GOT3 (cell line): ENCODE measurements around the gene EHF.

Experiments
- DNase-seq: peaks from one replicate; lab custom pipeline; 2025; ENCODE audit warnings: mixed read lengths; lab: John Stamatoyannopoulos, UW

EHF gene

DNA sequence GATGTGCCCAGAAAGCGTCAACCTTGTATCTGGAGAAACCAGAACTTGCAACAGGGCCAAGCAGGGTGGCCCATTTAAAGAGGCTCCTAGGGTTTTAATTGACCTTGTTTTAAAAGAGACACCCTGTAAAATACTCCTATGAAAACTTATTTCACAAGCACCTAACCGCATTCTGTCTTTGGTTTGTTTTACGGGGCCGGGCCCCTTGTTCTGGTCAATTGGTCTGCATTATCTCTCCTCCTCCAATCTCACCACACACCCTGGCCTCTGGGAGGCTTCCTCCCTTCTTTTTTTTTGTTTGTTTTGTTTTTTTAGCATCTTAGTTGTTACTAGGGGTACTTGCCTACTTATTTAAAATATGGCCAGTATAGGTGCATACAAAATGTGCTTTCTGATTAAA, 4.7 kb downstream of the EHF start:
- DNase-seq: no peak

DNA sequence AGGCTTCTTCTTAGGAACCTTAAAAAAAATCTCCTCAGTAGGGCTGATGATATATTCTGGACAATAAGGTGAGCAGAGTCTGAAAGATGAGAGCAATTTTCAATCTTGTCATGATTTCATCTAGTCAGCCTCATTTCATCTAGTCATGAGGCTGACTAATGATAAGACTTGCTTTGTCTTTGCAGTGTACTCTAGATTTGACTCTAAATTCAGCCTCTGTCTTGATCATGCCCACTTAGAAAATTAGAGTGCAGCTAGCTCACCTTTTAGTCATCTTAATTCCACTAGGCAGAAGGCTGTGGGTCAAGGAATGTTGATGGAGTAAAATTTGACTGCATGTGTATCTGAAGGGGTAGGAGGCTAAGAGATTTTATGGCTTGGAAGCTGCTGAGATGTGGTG, 5.5 kb downstream of the EHF start:
- DNase-seq: no peak

DNA sequence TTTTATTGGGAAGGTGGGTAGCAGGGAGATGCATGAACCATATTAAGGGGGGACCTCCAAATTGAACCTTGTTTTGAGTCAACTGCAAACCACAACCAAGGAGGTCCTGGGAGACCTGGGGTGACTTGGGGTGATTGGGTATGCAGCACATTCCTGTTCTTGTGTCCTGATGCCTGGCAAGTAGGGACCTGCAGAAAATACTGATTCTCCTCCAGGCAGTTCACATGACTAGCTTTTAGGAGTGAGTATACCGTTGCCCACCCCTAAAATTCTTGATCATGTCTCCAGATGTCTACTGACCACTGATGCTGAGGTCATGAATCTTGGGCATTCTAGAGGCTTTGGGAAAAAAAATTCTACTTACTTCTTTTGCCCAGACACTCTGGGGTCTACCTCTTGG, 6.3 kb downstream of the EHF start:
- DNase-seq: no peak

DNA sequence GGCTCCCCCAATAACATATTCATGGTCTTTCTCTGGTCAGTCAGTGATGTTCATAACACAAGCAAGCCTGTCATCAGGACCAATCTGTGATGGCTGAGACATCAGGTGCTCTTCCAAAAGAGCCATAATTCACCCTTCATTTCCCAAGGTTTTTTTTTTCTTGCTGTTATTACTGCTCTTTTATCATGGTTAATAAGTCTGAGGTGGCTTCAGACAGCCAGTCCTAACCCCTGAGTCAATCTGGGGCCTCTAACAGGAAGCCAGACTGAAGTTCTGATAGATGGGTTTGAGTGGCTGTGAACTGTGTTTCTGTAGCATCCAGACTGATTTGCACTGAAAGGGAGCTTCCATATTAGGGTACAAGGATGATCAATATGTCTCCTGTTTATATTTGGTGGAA, 8.8 kb downstream of the EHF start:
- DNase-seq: no peak

DNA sequence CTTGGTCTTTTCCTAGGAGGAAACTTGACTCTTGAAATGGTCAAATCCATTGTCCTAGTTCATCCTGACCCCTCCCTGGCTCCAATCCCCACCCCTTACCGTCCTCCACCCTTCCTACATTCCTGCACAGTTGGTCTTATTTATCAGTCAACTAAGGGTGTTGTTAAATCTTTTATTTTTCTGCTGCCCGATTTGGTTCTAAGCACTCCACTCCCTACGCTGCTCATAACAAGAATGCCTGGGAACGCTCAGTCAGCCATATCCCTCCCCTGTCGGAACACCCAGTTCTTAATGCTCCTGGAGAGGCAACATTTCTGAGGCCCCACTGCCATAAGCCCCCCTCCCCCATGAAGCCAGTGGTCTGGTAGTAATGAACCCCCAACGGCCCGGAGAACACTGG, 9.7 kb downstream of the EHF start:
- no peak for DNase-seq

DNA sequence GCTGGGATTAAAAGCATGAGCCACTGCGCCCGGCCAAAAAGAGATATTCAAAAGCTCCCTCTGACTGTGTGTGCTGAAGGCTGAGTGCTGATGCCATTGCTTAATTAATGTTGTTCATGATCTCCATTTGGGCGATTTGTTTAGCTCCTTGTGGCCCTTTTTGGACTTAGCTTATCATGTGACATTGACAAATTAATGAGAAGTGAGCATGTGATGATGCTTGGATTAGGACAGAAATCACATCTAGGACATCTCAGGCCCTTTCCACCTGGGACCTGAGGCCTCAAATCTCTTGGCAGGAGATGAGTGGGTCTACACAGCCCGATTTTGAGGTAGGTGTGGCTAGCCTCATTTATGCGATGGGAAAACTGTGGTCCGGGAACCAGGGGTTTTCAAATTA, 10.4 kb downstream of the EHF start:
- DNase-seq: no peak

DNA sequence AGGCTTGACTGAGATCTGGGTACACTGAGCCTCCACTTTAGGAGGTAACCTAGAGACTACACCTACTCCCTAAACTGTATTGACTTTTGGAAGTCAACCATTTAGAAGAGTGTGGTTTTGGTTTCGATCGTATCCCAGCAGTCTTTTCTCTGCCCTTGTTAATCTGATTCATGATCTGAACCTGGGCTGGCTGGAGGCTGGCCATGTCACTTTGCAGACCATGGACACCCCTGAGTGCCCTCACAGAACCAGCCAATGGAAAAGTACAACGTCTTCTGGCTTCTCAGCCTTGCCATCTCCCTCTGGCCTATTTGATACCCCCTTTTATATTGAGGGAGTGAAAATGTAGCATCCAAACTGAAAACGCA, 10.8 kb downstream of the EHF start:
- DNase-seq: no peak

DNA sequence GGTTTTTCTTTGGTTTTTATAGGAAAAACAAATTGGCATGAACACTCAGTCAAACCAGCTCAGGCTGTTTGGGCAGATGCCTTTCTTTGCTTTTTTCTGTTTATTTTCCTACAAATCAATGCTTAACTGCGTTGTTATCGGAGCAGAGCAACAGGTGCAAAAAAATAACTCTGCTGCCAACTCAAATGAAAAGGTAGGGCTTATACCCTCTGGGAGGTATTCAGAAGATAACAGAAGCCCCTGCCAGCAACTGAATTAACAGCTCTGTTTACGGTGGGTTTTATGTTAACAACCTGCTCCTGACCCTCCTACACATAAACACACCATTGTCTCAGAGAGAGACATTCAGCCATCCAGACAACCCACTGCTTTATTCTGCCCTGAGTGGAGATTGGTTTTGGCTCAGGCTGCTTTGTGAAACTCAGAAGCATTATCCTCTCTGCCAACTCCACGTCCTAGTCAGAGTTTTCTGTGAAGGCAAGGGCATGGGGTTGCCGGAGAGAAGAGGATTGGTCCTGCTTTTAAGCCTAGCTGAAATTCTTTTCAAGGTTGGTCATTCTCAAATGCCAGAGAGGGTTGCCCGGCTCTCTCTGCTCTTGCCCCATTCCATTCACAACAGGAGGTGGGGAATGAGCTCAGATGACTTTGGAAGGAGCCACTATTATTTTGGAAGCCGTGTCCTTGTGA, 11.4 kb downstream of the EHF start:
- no peak for DNase-seq

DNA sequence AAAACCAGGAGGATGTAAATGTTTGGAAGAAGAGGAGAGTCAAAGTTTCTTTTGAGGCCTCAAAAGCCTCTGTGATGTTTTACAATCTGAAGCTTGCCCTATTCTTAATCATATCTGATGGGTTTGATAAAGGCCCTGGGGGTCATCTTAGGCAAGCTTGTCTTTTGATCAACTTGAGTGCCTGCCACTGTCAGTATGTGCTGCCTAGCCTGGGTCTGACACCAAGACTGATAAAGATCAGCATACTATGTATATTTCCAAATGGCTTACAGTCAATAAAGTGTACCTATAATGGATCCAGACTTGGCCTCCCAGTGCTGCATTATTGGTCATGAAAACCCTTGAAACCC, 12.7 kb downstream of the EHF start:
- no peak for DNase-seq

DNA sequence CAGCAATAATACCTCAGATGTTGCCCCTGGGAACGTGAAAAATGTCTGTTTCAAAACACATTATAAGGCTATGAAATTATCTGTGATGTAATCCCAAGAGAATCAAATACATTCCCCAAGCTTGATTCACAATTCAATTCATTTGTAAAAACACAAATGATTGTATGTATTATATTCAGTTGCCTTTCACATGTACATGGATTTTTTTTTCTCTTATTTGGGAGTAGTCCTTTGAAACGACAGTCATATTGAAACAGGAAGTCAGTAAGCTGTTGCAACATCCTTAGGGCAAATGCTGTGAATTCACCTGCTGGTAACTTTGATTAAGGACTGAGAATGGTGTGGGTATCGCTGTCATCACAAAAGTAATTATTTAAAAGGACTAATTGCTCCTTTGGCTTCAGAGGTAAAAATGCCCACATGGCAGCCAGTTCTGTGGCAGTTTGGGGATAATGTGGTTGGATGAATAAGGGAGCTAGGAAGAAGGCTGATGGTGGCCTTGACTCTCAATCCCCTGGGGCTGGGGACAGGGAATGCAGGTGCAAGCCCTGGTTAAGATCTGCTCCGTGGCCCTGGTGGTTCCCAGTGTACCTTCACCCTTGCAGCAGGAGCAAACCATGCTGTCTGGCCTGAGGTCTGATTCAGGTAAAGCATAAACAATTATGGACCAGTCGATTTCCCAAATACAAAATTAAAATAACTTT, 13.2 kb downstream of the EHF start:
- DNase-seq: no peak

DNA sequence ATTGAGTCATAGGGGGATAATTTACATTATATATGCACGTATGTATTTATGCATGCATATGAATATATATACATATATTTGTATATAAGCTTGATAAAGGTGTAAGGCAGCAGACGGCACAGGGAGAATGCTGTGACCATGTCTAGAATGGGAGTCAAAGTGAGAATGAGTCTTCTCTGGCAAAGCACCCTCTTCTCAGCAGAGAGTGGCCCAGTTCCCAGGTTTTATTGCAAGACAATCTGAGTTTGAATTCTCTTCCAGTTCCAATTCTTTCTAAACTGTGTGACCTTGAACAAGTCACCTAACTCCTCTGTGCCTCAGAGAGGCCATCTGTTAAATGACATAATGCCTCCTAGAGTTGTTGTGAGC, 13.8 kb downstream of the EHF start:
- no peak for DNase-seq

DNA sequence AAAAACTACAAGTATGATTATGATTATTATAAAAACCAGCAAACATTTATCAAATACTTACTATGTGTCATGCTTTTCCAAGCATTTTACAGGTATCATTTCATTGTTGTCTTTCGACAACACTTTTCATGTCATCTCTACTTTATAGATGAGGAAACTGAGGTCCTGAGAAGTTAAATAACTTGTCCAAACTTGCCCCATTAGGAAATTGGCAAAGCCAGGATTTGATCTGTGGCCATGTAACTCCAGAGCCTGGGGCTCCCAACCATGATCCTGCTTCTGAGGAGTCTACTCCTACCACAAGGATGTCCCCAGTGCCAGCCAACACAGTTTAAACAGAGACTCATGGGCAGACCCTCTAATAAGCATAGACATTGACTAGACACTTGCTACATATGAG, 15.2 kb downstream of the EHF start:
- no peak for DNase-seq

DNA sequence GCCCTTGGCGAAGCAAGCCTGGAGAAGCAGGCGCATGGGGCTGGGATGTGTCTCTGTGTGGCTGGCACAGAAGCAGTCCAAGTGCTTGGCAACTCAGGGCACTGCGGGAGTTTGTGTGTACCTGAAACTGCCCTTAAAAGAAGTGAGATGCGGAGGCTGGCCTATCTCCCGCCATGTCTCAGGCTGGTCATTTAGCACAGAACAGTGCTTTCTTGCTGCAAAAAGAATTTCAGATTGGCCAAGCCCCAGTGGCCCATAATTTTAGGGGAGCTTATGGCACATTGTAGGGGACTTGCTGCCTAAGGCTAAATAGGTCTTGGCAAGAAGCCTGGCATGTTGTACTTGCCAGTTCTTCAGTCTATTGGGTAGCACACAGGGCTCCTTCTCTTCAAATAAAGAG, 16.4 kb downstream of the EHF start:
- DNase-seq: no peak

DNA sequence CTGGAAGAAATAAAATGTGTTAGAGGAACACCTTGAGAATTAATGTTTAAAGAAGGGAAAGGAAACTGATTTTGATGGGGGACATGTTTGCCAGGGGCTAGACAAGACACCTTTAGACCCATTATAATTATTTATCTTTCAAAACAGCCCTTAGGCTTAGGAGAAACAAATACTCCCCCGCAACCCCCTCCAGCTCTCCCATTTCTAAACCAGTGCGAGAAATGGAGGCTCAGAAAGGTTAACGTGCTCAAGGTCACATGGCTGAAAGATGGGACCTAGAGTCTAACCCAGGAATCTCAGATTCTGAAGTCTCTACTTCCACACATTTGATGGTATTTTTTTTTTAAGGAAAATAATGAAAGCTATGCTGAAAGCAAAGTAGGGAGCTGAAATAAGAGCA, 18.0 kb downstream of the EHF start:
- DNase-seq: no peak

DNA sequence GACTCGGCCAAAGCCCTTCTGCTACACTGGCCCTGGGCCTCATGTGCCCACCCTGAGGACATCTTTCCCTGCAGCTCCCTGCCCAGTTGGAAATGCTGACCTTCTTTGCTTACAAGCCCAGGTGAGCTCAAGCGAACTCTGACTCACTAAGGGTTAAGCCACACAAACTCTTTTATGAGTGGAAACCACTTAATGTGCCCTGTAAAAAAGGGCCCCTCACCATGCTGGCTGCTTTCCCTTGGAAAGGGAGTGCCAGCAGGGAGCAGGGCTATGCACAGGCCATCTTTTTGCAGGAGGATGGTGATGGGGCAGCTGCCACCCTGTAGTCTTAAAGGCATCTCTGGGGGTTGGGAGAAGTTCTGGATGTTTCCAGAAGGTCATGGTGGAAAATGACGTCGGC, 18.7 kb downstream of the EHF start:
- DNase-seq: no peak

DNA sequence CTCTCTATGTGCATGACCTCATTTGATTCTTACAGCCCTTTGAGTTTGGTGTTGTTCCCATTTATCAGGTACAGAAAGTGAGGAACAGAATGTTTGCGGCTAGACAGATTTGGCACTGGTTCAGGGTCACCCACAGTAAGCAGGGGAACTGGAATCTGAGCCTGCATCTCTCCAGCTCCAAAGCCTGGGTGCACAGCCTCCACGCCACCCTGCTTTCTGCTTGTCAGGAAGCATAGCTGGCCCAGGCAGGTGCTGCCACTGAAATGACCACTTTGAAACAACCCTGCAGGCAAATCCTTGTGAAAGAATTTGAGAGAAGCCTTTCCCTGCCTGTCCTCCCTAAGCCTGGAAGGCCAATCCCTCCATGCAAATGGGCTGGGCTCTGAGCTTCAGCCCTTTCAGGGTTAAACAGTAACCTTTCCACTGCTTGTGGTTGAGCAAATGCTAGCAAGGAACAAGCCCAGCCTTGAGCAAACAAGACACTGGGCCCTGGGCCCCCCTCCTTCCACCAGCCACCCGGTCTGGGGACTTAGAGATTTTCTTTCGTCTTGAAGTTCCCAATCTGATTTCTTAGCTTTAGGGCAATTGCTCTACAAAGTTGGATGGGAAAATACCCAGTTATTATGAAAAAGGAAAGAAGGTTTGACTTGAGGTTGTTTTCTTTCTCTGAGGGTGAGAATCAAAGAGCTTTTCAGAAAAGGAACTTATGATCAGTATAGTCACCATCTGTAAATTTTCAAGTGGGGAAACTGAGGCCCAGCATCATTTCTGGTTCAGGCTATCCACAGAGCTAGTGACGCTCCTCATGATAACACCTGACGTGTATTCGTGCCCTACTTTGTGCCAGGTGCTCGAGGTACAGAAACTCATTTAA, 19.4 kb downstream of the EHF start:
- DNase-seq: no peak

DNA sequence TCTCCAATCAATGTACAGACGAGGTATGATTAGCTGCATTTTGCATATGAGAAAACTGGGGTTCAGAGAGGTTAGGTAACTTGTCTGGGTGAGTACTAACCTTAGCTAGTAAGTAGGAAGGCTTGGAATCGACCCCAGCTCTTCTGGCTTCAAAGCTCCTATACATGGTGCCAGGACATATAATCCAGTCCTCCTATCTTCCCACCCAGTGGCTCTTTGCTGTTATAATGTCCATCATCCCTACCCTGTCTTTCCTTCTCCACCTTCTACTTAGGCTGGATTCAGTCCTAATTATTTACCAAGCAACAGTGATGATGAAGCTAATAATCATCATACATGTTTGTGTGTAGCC, 20.0 kb downstream of the EHF start:
- DNase-seq: no peak

DNA sequence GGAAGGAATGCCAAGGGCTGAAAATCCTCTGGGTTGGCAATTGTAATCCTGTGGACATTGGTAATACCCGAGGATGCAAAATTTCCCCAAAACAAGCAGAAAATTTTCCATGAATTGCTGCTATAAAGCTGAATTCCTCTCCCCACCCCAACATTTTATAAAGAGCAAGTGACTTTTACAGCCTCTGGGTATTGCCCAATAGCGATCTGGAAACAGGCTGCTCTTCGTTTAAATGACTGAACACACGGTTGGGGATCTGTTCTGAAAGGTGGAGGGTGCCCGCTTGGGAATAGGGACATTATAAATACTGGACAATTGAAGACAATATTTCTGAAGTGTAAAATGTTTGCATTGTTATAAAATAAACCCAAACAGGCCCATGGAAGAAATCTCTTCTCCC, 20.6 kb downstream of the EHF start:
- DNase-seq: no peak

DNA sequence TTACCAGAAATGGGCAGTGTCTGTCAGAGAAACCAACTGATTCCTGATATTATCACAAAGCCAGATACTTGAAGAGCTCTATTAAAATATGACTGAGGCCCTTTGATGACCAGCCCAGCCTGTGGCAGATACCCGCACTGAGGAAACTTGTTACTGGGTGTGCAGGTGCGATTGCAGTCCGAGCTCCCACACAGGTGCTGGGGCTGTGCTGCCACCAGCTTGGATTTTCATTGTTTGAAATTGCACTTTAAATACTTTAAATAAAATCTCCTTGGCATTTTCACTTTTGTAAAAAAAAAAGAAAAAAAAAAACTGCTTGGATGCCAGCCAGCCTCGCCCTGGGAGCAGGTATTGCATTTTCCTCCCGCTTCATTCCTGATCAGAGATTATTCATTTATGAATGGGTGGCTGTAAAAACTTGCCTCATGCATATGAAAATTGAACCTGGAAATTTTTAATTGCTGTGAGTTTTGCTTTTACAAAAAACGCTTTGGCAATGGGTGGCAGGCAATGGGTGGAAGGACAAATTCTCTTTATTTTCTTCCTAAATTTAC, 21.2 kb downstream of the EHF start:
- DNase-seq: no peak

DNA sequence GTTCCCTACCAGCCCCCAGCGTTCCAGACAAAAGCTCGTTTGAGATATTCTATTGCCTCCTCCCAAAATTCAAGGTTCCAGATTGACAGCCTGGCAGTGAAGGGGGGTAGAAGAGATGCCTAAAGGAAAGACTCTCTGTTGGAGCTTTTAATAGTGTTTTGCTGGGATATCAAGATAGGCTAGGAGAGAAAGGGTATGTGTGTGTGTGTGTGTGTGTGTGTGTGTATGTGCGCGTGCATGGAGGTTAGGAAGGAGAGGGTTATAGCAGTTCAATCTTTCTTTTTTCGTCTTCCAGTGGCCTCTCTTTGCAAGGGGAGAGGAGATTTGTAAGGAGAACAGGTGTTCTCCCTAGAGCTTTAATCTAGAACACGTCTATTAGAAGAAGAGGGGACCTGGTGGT, 22.0 kb downstream of the EHF start:
- no peak for DNase-seq

DNA sequence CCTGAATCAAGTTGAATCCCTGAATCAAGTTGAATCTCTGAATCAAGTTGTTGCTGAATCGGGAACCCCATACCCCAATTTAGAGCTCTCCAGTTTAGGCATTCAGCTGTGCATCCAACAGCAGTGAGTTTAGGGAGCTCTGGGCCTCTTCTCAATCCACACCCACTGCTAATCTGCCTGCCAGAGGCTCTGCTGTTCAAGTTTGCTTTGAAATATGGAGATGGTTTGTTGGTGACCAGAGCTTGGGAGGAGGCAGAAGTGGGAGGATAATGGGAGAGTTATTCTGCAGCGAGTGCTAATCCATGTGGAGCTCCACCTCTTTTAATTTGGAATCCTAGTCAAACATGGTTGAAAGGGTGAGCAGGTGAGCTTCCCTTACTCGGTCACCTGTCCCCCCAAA, 22.4 kb downstream of the EHF start:
- no peak for DNase-seq

DNA sequence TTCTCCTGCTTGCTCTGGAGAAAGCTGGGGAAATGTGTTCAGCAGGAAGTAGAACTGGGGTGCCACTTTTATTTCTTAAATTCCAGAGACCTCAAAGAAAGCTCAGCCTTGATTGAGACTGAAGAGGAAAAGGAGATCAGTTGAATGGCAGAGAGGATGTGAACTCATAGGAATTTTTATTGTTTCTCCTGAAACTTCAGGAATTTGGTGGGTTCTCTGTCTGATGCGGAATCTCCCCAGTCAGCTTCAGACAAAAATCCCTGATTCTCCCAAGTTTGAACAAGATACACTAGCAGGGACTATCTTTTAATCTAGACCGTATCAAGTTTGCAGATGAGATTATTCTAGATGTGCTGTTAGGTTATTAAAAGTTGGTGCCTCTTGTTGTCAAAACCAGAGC, 23.0 kb downstream of the EHF start:
- no peak for DNase-seq
